ENCODE measurements around the gene FHIP1A. TPM values are rescaled to one million over a fixed set of nuclear protein-coding genes. Genes with fewer than 3 reads are reported as not detected.

FHIP1A gene
- polyA plus RNA-seq, 1 of the 3 experiments (the other 2 are of a cell fraction), result 1.3 TPM

DNA sequence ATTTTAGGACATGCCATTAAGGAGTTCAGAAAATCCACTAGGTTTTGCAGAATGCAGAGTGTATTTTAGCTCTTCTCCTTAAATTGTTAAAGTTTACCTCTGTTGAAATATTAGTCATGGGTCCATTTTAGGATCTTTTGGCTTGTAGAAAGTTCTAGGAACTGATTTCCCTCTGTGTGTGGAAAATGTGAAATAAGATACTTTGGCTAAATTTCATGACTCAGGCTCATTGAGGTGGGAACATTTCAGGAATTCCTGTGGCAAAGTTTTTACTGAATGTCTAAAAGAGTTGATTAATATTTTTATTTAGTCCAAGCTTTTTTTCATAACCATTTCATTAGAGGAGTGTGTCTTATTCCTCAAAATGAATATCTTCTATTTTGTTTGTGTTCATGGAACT, 7.0 kb downstream of the FHIP1A start (continued):
- TF ChIP-seq SMC3 (IDR thresholded peaks at IDR 0.05; ENCODE audit: low read depth, low read length) (no peak), EP300 (IDR thresholded peaks at IDR 0.05; ENCODE audit: borderline replicate concordance in 1 of 2, low read depth in 1 of 2, low read length in 1 of 2) (peak in 1 of 2 experiments; percentile 57; a peak in 1 of 4 replicates), FOXJ3 (CRISPR knock-in tag; IDR thresholded peaks at IDR 0.05) (no peak), NRF1 (IDR thresholded peaks at IDR 0.05; ENCODE audit: low read depth, low read length) (no peak)

DNA sequence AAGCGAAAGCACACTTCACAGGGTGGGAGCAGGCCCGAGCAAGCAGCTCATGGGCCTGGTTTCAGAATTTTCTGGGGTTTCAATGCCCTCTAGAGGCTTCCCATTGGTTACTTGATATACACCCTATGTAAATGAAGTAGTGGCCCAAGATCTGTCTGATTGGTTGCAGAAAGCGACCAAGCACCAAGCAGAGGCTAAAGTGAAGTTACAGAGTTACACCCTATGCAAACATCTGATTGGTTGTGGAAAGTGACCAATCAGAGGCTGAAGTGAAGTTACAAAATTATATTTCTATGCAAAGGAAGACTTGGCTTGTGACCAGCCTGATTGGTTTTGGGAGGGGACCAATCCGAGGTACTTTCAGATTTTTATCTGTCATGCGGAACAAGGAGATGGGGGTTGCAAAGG, 8.2 kb downstream of the FHIP1A start:
- POLR2A ChIA-PET, result no interaction called here
- no peaks in the 10 kb centered on the region for H3K79me2 ChIP-seq (ENCODE audit: insufficient read depth)
- no peak overlapping the region for H3K4me2 ChIP-seq

More for the DNA sequence above, 8.2 kb downstream of the FHIP1A start:
- Histone ChIP-seq H3F3A (replicated peaks; ENCODE audit: insufficient read depth) (peaks cover 29% of the 10 kb centered on the region), H3K27me3 (ENCODE audit: insufficient read depth) (no peaks in the 10 kb centered on the region), H3K9me3 (no peaks in the 10 kb centered on the region), H3K9ac (no peak overlapping the region), H2AFZ (ENCODE audit: low read depth) (no peak overlapping the region), H3K27ac (ENCODE audit: low read depth in 2 of 2, low read length in 1 of 2) (peak overlapping the region in 1 of 2 experiments; percentile 75; a peak in 1 of 4 replicates), H3K4me1 (ENCODE audit: control insufficient read depth in 1 of 2, insufficient read depth in 2 of 2, low read depth in 1 of 2, low read length in 1 of 2) (peaks cover 0 to 24% of the 10 kb centered on the region in 2 experiments; a peak in 2 of 4 replicates), H3K36me3 (replicated peaks in 1 of 2; ENCODE audit: control insufficient read depth in 1 of 2, insufficient read depth in 2 of 2, low read length in 1 of 2) (no peaks in the 10 kb centered on the region), H3K9me2 (no peaks in the 10 kb centered on the region), H4K20me1 (ENCODE audit: insufficient read depth) (no peaks in the 10 kb centered on the region), H3K4me3 (ENCODE audit: low read depth in 2 of 2, low read length in 1 of 2) (no peak overlapping the region)
- DNase-seq, result no peak
- WGBS (ENCODE audit: low lambda C conversion rate), result 87% methylated on average over 5 of the region's 5 CpGs
- CTCF ChIA-PET, result interaction anchor here (0.7 kb wide), 1 partner anchor 9 kb away, joined by 3 read pairs; no protein-coding TSS in a partner anchor
- TF ChIP-seq GATA2 (CRISPR knock-in tag; IDR thresholded peaks at IDR 0.05) (no peak), ELF1 (IDR thresholded peaks at IDR 0.05) (no peak), SMC3 (IDR thresholded peaks at IDR 0.05; ENCODE audit: low read depth, low read length) (no peak), PBX3 (IDR thresholded peaks at IDR 0.05) (no peak), TEAD4 (IDR thresholded peaks at IDR 0.05; ENCODE audit: borderline replicate concordance, insufficient read depth) (no peak), EP300 (IDR thresholded peaks at IDR 0.05; ENCODE audit: borderline replicate concordance in 1 of 2, low read depth in 1 of 2, low read length in 1 of 2) (no peak), TAF1 (IDR thresholded peaks at IDR 0.05; ENCODE audit: borderline replicate concordance, low read depth, low read length) (no peak), YY1 (IDR thresholded peaks at IDR 0.05; ENCODE audit: low read depth) (no peak), USF1 (IDR thresholded peaks at IDR 0.05; ENCODE audit: borderline replicate concordance, low read depth) (no peak), FOXM1 (IDR thresholded peaks at IDR 0.05; ENCODE audit: low read depth) (no peak), MEF2A (IDR thresholded peaks at IDR 0.05; ENCODE audit: borderline replicate concordance, low read depth) (no peak), RXRA (IDR thresholded peaks at IDR 0.05; ENCODE audit: borderline replicate concordance, low read depth) (no peak), SIN3A (IDR thresholded peaks at IDR 0.05; ENCODE audit: borderline replicate concordance, low read depth, low read length) (no peak), MXI1 (IDR thresholded peaks at IDR 0.05; ENCODE audit: low read depth, low read length) (no peak)

All from SK-N-SH (cell line).